GM12865 (cell line): Measurements from ENCODE around the gene CRABP1.

Experiments
- DNase-seq: peaks from one replicate; pipeline ENCODE4 v3.0.0; 2010; ENCODE audit warnings: low read depth
- H3K4me3 ChIP-seq: 2 replicates; pipeline ENCODE4 v1.5.1; 2011; ENCODE audit warnings: mild to moderate bottlenecking, low read depth, low read length, control low read depth
- TF ChIP-seq, protein P1 (sequence below): IDR thresholded peaks from 2 replicates; pipeline ENCODE4 v1.5.1; 2011; ENCODE audit warnings: low read length, control low read depth, low read depth, inconsistent platforms; ENCODE audit not compliant: insufficient read depth; ENCODE audit errors: missing control alignments

CRABP1 gene

GRCh38 chr15:78322243-78322642 is 17.9 kb upstream of the CRABP1 start:
- H3K4me3 ChIP-seq: no peak overlapping the region
- TF ChIP-seq, protein P1, sequence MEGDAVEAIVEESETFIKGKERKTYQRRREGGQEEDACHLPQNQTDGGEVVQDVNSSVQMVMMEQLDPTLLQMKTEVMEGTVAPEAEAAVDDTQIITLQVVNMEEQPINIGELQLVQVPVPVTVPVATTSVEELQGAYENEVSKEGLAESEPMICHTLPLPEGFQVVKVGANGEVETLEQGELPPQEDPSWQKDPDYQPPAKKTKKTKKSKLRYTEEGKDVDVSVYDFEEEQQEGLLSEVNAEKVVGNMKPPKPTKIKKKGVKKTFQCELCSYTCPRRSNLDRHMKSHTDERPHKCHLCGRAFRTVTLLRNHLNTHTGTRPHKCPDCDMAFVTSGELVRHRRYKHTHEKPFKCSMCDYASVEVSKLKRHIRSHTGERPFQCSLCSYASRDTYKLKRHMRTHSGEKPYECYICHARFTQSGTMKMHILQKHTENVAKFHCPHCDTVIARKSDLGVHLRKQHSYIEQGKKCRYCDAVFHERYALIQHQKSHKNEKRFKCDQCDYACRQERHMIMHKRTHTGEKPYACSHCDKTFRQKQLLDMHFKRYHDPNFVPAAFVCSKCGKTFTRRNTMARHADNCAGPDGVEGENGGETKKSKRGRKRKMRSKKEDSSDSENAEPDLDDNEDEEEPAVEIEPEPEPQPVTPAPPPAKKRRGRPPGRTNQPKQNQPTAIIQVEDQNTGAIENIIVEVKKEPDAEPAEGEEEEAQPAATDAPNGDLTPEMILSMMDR: no peak
- no peak for DNase-seq

GRCh38 chr15:78322724-78323521 is 17.2 kb upstream of the CRABP1 start:
- H3K4me3 ChIP-seq: no peak overlapping the region
- TF ChIP-seq, protein P1: no peak
- DNase-seq: no peak

DNA sequence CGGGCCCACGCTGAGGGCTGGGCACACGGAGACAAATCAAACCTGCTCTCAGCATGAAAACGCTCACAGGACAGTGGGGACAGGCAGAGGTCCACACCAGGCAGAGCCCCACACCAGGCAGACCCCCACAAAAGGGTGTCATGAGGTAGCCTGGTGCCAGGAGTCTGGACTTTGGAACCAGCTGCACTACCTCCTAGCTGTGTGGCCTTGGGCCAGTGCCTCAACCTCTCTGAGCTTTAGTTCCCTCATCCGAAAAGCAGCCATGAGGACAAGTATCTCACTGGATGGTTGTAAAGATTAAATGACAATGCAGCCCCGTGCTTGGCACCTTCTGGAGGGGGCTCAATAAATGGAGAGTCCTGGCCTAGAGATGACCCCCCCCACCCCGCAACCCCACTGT is 16.5 kb upstream of the CRABP1 start:
- H3K4me3 ChIP-seq: no peak overlapping the region
- TF ChIP-seq, protein P1: no peak
- no peak for DNase-seq

DNA sequence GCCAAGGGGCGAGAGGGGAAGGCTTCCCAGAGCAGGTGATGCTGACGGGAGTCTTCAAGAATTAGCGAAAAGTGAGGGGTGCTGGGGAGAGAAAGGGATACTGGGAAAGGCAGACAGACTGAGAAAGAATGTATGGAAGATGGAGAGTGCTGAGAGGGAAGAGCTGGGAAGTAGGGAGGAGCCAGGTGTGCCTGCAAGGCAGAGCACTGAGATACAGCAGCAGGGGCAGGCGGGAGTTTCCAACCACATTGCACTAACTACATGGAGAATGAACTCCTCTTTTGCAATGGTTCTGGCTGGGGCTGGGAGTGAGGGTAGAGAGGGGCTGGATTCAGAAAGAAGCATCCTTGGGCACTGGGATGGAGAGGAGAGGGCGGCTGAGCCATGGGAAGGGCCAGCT is 16.0 kb upstream of the CRABP1 start:
- H3K4me3 ChIP-seq: no peak overlapping the region
- TF ChIP-seq, protein P1: no peak
- DNase-seq: no peak

DNA sequence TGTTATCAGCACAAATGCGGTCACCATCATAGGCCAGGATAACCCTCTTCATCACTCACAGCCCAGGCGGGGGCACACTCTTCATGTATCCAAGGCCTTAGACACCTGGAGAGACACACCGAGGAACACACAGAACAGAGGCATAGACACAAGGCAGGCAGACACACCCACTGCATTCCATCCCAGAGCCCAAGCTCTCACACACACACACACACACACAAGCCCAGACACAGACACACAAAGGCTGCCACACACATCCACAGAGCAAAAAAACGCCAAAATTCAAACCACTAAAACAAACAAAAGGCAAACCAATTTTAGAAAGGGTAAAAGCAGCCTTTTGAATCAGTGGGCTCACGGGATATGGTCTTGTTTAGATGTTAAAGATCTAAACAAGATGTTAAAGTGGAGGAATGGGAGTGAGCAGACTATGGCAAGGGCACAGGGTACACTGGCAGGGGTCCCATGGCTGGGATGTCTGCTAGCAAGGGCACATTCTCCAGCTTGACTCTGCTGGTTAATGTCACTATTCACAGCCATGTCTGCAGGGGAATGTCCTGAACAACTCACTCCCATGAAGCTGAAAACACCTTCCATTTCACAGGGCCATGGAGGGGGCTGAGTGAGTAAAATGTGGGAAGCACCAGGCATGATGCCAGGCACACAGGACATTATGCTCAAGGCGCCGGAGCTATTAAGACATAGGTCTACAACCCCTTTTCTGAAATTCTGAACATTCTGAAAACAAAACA is 14.9 kb upstream of the CRABP1 start:
- H3K4me3 ChIP-seq: no peak overlapping the region
- TF ChIP-seq, protein P1: no peak
- no peak for DNase-seq

- H3K4me3 ChIP-seq: no peak overlapping the region
- no peak for DNase-seq
- TF ChIP-seq, protein P1: no peak
Observed at GRCh38 chr15:78327466-78327865, 12.7 kb upstream of the CRABP1 start.
